Osteocyte (in vitro differentiated cells): ENCODE data around the gene DEGS2. TPM values are rescaled to one million over a fixed set of nuclear protein-coding genes. Genes with fewer than 3 reads are reported as not detected.

Source experiments
- DNase-seq: peaks from one replicate; pipeline ENCODE4 v3.0.0; 2021; ENCODE audit warnings: mixed read lengths; ENCODE audit not compliant: unreplicated experiment; ENCODE audit errors: extremely low spot score
- H3K27ac Mint-ChIP-seq: one replicate; pipeline ENCODE4 v1.8.0; 2021; ENCODE audit warnings: mild to moderate bottlenecking, mixed read lengths; ENCODE audit not compliant: unreplicated experiment
- H3K27me3 Mint-ChIP-seq: one replicate; pipeline ENCODE4 v1.8.0; 2021; ENCODE audit warnings: mixed read lengths; ENCODE audit not compliant: unreplicated experiment
- H3K36me3 Mint-ChIP-seq: one replicate; pipeline ENCODE4 v1.8.0; 2021; ENCODE audit warnings: mixed read lengths; ENCODE audit not compliant: unreplicated experiment
- H3K4me1 Mint-ChIP-seq: one replicate; pipeline ENCODE4 v1.8.0; 2021; ENCODE audit warnings: mixed read lengths; ENCODE audit not compliant: unreplicated experiment
- H3K4me3 Mint-ChIP-seq: one replicate; pipeline ENCODE4 v1.8.0; 2021; ENCODE audit warnings: mild to moderate bottlenecking, moderate library complexity, mixed read lengths; ENCODE audit not compliant: unreplicated experiment
- H3K9me3 Mint-ChIP-seq: one replicate; pipeline ENCODE4 v1.8.0; 2021; ENCODE audit warnings: mixed read lengths; ENCODE audit not compliant: unreplicated experiment
- CTCF ChIP-seq: fragments of 200-600 bp; sonication (generic); IDR thresholded peaks from 2 replicates; pipeline ENCODE4 v1.5.0; 2021; ENCODE audit warnings: antibody characterized with exemption, mild to moderate bottlenecking, moderate library complexity
- total RNA-seq: library from RNA; stranded (reverse); gene quantifications from 2 replicates; pipeline ENCODE4 v1.2.1, GENCODE V29; 2021

DEGS2 gene
- total RNA-seq, 1 donor from 2014 or later: 0.19 TPM

- H3K4me3 Mint-ChIP-seq: no peak overlapping the region
- no peak for DNase-seq
- no peak overlapping the region for H3K27ac Mint-ChIP-seq
- no peak for TF ChIP-seq CTCF
- H3K27me3 Mint-ChIP-seq: no peaks in the 10 kb centered on the region
- peaks cover 2% of the 10 kb centered on the region for H3K9me3 Mint-ChIP-seq
- H3K4me1 Mint-ChIP-seq: no peaks in the 10 kb centered on the region
- peaks cover 1% of the 10 kb centered on the region for H3K36me3 Mint-ChIP-seq
Measured at GRCh38 chr14:100149851-100150611, 9.4 kb downstream of the DEGS2 start.

DNA sequence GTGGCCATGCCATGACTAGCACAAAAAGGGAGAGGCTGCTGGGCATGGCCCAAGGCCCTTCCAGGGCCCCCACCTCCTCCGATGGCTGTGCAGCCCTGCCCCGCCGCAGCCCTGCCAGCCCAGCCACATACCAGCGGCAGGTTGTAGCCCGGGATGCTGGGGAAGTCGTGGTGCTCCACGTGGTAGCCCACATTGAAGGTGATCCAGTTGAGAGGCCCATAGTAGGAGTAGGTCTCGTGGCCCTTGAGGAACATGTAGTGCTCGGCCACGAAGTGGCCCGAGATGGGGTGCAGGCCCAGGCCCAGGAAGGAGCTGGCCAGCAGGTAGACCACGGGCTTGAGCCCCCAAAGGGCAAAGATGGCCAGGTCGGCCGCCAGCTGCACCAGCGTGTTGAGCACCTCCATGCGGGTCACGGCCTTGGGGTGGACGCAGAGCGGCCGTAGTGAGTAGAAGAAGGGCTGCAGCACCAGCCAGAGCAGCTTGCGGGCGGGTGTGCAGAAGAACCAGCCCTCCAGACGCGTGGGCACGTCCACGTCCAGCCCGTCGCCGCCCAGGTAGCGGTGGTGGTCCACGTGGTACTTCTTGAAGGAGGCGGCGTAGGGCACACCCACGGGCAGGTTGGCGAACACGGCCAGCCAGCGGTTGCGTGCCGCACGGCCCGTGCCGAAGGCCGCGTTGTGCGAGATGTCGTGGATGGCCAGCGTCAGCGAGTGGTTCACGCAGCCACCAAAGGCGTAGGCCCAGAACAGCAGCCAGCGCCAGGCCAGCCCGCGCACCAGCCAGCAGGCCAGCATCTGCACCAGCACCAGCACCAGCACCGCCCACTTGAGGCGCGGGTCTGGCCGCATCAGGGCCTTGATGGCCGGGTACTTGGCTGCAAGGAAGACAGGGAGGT is 10.4 kb downstream of the DEGS2 start:
- Mint-ChIP-seq H3K36me3 (peaks cover 2% of the 10 kb centered on the region), H3K27ac (no peak overlapping the region), H3K9me3 (no peaks in the 10 kb centered on the region), H3K4me1 (no peaks in the 10 kb centered on the region), H3K27me3 (no peaks in the 10 kb centered on the region), H3K4me3 (no peak overlapping the region)
- DNase-seq: no peak
- no peak for TF ChIP-seq CTCF

DNA sequence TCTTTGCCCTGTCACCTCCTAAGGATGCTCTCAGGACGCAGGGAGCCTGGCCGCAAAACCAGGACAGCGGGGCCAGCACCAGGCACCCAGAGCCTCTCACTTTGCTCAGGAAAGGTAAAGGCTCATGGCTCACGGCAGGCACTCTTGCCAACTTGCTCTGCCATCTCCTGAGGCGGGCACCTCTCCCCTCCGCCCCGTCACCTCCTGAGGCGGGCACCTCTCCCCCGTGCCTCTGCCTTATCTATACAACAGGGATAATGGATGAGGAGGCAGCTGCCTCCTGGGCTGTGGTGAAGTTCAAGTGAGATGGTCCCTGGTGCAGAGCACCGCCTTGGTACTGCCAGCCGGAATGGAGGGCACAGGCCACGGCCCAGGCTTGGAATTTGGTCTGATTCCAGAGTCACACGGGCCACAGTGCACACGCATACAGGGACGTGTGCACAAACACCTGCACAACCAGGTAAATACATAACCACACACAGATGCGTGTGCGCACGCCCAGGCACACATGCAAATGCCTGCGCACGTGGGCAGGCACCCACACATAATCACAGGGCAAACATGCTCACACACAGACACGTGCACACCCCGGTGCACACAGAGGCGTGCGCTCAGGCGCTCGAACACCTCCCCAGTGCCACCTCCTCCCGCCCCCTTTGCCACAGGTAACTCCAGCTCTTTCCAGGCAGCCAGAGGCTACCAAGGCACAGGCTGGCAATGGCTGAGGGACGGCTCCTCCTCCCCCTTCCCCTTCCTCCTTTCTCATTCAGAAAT is 11.6 kb downstream of the DEGS2 start:
- peaks cover 5% of the 10 kb centered on the region for H3K36me3 Mint-ChIP-seq
- no peaks in the 10 kb centered on the region for H3K4me1 Mint-ChIP-seq
- no peak overlapping the region for H3K27ac Mint-ChIP-seq
- TF ChIP-seq CTCF: no peak
- no peak overlapping the region for H3K4me3 Mint-ChIP-seq
- no peak for DNase-seq
- no peaks in the 10 kb centered on the region for H3K9me3 Mint-ChIP-seq
- no peaks in the 10 kb centered on the region for H3K27me3 Mint-ChIP-seq

DNA sequence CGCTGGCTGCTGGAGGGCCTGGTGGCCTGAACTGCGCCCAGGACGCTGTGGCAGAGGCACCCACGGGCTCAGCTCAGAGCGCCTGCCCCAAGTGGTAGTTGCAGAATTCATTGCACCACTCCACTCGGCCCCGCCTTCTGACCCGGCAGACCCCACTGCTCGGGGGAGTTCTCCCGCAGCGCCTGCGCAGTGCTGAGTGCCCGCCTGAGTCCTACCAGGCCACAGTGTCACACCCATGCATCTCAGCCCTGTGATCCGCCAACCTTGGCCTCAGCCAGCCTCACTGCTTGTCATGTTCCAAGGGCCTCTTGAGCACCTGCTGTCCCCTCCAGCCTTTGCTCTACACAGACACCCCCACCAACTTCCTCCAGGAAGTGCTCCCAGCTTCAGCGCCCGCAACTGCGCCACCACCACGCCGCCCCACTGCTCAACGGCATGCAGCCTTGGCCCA is 12.2 kb downstream of the DEGS2 start:
- H3K27me3 Mint-ChIP-seq: no peaks in the 10 kb centered on the region
- no peak for TF ChIP-seq CTCF
- peaks cover 5% of the 10 kb centered on the region for H3K36me3 Mint-ChIP-seq
- H3K27ac Mint-ChIP-seq: no peak overlapping the region
- no peak overlapping the region for H3K4me3 Mint-ChIP-seq
- H3K4me1 Mint-ChIP-seq: no peaks in the 10 kb centered on the region
- H3K9me3 Mint-ChIP-seq: no peaks in the 10 kb centered on the region
- no peak for DNase-seq
